Mucosa of descending colon (tissue), 3 donors: ENCODE measurements around the gene PRDM5. TPM values are rescaled to one million over a fixed set of nuclear protein-coding genes. Genes with fewer than 3 reads are reported as not detected.

Experiments
- ATAC-seq: fragments of 200-7000 bp; cut with Tn5 transposase; one replicate; pipeline ENCODE4 v1.9.1; 2020; ENCODE audit warnings: mild to moderate bottlenecking, moderate library complexity
- DNase-seq, 3 donors: peaks; one replicate each; pipeline ENCODE4 v3.0.0-alpha.2; 2020
- H3K36me3 ChIP-seq: fragments of 200-600 bp; one replicate; pipeline ENCODE4 v1.8.0; 2021; ENCODE audit warnings: low read depth, mild to moderate bottlenecking
- H3K4me1 ChIP-seq: fragments of 200-600 bp; one replicate; pipeline ENCODE4 v1.8.0; 2021; ENCODE audit warnings: low read depth, mild to moderate bottlenecking
- H3K4me3 ChIP-seq: fragments of 200-600 bp; one replicate; pipeline ENCODE4 v1.8.0; 2021; ENCODE audit warnings: mild to moderate bottlenecking
- H3K9me3 ChIP-seq: fragments of 200-600 bp; one replicate; pipeline ENCODE4 v1.8.0; 2021; ENCODE audit warnings: mild to moderate bottlenecking
- intact Hi-C, 2 donors: fragments of 100-400 bp; cut with DNase I in 1 of 2; cut with micrococcal nuclease in 1 of 2; formaldehyde crosslinking; loops; one replicate each; pipeline versions ENCODE4 v1.11.0 to v1.11.1; 2022; cut with DNase I, micrococcal nuclease
- total RNA-seq, 3 donors: library from RNA; stranded (reverse); fragmentation: NEBNext Ultra II Directional in 2 of 3; extraction: Animal tissue kit (Norgen Biotek cat#: 25700) in 2 of 3; gene quantifications; one replicate each; pipeline versions ENCODE4 v1.2.1 to v1.2.4, GENCODE V29; 2021 to 2023
- TF ChIP-seq, protein P1 (sequence below): fragments of 200-600 bp; IDR thresholded peaks from one replicate; pipeline ENCODE4 v1.8.0; 2022; ENCODE audit warnings: antibody characterized with exemption, mild to moderate bottlenecking
- donor health status: DM: no; HTN: no; CAD: no; lungs with moderate emphysema.
- donor health status: DM: no; HTN: no; CAD: no.
- donor health status: DM: no; HTN: yes; CAD: no.

Gene PRDM5
- total RNA-seq, 3 donors from 2014 or later = 8.7 to 12.2 (median 10.2) TPM

DNA sequence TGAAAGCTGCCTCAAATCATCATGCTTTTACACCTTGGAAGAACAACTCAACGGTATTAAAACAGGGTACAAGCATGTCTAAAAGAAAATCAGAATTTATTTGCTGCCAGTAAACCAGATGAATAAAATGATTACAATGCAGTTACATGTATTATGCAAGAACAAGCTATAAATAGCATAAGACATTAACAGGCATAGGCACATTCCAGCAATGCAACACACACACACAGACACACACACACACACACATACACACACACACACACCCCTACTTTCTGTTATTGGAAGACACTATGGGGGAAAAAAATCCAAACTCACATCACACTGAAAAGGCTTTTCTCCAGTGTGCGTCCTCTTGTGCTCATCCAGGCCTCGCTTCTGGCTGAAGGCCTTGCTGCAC lies 212.5 kb downstream of the PRDM5 start:
- no peak overlapping the region for H3K4me3 ChIP-seq
- ATAC-seq = no peak
- H3K4me1 ChIP-seq = no peaks in the 10 kb centered on the region
- H3K36me3 ChIP-seq = no peaks in the 10 kb centered on the region
- TF ChIP-seq, protein P1, sequence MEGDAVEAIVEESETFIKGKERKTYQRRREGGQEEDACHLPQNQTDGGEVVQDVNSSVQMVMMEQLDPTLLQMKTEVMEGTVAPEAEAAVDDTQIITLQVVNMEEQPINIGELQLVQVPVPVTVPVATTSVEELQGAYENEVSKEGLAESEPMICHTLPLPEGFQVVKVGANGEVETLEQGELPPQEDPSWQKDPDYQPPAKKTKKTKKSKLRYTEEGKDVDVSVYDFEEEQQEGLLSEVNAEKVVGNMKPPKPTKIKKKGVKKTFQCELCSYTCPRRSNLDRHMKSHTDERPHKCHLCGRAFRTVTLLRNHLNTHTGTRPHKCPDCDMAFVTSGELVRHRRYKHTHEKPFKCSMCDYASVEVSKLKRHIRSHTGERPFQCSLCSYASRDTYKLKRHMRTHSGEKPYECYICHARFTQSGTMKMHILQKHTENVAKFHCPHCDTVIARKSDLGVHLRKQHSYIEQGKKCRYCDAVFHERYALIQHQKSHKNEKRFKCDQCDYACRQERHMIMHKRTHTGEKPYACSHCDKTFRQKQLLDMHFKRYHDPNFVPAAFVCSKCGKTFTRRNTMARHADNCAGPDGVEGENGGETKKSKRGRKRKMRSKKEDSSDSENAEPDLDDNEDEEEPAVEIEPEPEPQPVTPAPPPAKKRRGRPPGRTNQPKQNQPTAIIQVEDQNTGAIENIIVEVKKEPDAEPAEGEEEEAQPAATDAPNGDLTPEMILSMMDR = no peak
- H3K9me3 ChIP-seq = no peaks in the 10 kb centered on the region
- no peak for DNase-seq
- intact Hi-C loops = loop anchor here in 1 of 2 donors (10.0 kb wide), 1 partner anchor 385 kb away; no protein-coding TSS in a partner anchor

DNA sequence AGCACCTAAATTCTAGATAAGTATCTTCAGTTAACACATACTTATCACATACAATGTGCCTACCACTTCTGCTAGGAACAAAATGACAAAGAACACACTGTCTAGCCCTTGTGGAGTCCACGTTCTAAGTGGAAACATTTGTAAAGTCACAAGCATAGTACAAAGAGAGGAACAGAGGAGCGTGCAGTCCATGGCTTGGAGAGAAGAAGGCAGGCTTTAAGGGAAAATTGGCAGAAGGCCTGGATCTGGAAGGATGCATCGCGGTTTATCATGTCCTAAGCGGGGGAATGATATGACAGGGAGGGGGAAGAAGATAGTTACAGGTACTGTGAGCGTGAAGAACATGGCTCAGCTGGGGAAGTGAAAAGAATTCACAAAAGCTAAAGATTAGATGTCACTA lies 218.0 kb downstream of the PRDM5 start:
- intact Hi-C loops = no loop called here
- H3K36me3 ChIP-seq = no peaks in the 10 kb centered on the region
- ATAC-seq = no peak
- H3K4me1 ChIP-seq = no peaks in the 10 kb centered on the region
- H3K4me3 ChIP-seq = no peak overlapping the region
- DNase-seq = no peak
- no peaks in the 10 kb centered on the region for H3K9me3 ChIP-seq
- TF ChIP-seq, protein P1 = no peak

DNA sequence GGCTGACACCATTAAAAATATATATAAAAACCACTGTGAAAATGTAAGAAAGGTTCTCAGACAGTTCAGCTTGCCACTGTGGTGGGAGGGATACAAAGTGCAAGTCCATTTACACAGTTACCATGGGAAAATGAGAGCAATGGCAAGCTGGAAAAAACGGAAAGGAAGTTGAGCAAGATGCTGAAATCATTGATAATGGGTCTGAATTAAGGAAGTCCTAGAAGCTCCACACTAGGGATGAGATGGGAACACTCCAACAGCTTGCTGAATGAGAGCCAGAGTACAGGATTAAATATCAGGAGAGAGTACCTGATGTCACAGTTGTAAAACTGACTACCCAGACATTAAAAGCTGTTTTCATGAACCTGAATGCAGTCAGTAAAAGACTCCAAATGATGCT lies 218.6 kb downstream of the PRDM5 start:
- no peaks in the 10 kb centered on the region for H3K36me3 ChIP-seq

DNA sequence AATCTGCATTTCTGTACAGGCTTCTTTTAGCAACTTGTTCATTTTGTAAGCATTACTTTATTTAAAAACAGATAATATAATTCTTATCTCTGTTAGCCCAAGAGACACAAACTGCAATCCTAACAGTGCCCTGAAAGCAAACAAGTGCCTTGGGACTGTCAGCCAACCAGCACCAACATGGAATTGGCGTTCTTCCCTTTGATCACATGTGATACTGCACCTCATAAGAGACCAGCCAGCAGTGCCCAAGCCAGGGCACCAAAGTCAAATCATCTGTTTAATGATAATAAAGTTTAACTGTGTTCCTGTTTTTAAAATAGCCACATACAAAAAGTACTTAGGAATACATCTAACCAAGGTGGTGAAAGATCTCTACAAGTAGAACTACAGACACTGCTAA lies 223.2 kb downstream of the PRDM5 start:
- Histone ChIP-seq H3K4me3 (no peak overlapping the region), H3K4me1 (no peaks in the 10 kb centered on the region), H3K36me3 (no peaks in the 10 kb centered on the region), H3K9me3 (no peaks in the 10 kb centered on the region)
- TF ChIP-seq, protein P1 = no peak
- ATAC-seq (no peak), DNase-seq (peak in 1 of 3 donors; percentile 7)
- intact Hi-C loops = no loop called here

More for the DNA sequence above, 218.6 kb downstream of the PRDM5 start:
- no peaks in the 10 kb centered on the region for H3K9me3 ChIP-seq
- TF ChIP-seq, protein P1 = no peak
- DNase-seq = no peak
- intact Hi-C loops = no loop called here
- H3K4me1 ChIP-seq = no peaks in the 10 kb centered on the region
- H3K4me3 ChIP-seq = no peak overlapping the region
- no peak for ATAC-seq

DNA sequence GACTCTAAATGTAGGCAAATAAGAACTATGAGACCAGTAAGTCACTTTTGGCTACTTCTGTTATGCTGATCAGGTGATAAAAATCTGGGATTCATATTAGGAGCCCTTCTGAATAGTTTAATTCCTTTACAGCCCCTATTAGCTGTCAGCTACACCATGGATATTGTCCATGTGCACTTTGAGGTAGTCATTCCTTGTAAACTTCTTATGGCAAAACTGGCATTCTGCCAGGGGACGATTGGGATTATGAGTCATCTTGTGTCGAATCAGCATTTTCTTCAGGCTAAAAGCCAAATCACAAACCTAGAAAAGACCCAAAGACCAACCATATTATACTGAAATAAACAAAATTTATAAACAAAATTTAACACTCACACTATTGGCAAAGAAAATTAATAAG lies 227.6 kb downstream of the PRDM5 start:
- TF ChIP-seq, protein P1 = no peak
- intact Hi-C loops = no loop called here
- DNase-seq (peak in 1 of 3 donors; percentile 71), ATAC-seq (peak; percentile 71)
- no peaks in the 10 kb centered on the region for H3K36me3 ChIP-seq
- no peaks in the 10 kb centered on the region for H3K4me1 ChIP-seq
- H3K9me3 ChIP-seq = no peaks in the 10 kb centered on the region
- H3K4me3 ChIP-seq = no peak overlapping the region

DNA sequence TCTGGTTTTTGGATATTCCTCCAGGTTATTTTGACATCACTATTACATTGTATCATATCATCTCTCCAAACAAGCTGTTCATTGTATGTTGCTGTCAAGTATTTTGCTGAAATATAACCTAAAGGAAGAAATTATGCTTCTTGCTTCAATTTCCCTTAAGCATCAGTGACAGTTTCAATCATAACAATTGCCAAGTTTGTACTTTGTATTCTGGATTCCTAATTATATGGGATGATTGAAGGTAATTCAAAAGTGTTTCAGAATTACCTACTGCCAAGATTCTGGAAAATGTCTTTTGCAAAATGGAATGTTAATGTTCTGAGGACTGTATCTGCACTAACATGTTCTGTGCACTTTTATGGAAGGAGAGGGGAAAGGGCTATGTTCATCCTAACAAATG lies 228.7 kb downstream of the PRDM5 start:
- H3K4me3 ChIP-seq = no peak overlapping the region
- DNase-seq (no peak), ATAC-seq (no peak)
- H3K36me3 ChIP-seq = no peaks in the 10 kb centered on the region
- H3K9me3 ChIP-seq = no peaks in the 10 kb centered on the region
- no peaks in the 10 kb centered on the region for H3K4me1 ChIP-seq
- TF ChIP-seq, protein P1 = no peak
- intact Hi-C loops = no loop called here
